ENCODE results near the gene SMYD3. TPM values are rescaled to one million over a fixed set of nuclear protein-coding genes. Genes with fewer than 3 reads are reported as not detected.

Gene SMYD3
- total RNA-seq, 1 donor from 2014 or later = 35.4 TPM

DNA sequence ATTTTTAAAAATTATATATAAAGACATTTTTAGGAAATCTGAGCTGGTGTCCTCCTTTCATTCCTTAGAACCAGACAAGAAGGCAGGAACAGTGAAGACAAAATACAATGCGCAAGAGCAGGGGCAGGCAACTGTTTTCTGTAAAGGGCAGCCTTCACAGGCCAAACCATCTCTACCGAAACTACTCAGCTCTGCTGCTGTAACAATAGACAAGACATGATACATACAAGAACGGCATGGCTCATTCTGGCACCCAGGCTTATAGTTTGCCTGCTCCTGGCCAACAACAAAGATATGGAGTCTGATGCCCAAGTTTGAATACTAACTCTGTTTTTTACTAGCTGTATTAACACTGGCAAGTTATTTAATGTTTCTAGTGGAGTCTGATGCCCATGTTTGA lies 232.0 kb downstream of the SMYD3 start:
- H3K27ac Mint-ChIP-seq (ENCODE audit: unreplicated experiment) = no peak overlapping the region
- H3K4me1 Mint-ChIP-seq (ENCODE audit: unreplicated experiment) = no peaks in the 10 kb centered on the region
- no peaks in the 10 kb centered on the region for H3K36me3 Mint-ChIP-seq (ENCODE audit: low read depth, unreplicated experiment)
- no peaks in the 10 kb centered on the region for H3K27me3 Mint-ChIP-seq (ENCODE audit: unreplicated experiment)
- no peaks in the 10 kb centered on the region for H3K9me3 Mint-ChIP-seq (ENCODE audit: unreplicated experiment)
- TF ChIP-seq, protein P1, sequence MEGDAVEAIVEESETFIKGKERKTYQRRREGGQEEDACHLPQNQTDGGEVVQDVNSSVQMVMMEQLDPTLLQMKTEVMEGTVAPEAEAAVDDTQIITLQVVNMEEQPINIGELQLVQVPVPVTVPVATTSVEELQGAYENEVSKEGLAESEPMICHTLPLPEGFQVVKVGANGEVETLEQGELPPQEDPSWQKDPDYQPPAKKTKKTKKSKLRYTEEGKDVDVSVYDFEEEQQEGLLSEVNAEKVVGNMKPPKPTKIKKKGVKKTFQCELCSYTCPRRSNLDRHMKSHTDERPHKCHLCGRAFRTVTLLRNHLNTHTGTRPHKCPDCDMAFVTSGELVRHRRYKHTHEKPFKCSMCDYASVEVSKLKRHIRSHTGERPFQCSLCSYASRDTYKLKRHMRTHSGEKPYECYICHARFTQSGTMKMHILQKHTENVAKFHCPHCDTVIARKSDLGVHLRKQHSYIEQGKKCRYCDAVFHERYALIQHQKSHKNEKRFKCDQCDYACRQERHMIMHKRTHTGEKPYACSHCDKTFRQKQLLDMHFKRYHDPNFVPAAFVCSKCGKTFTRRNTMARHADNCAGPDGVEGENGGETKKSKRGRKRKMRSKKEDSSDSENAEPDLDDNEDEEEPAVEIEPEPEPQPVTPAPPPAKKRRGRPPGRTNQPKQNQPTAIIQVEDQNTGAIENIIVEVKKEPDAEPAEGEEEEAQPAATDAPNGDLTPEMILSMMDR (IDR thresholded peaks at IDR 0.05; ENCODE audit: unreplicated experiment) = no peak
- DNase-seq (ENCODE audit: low spot score) = no peak
- no peak overlapping the region for H3K4me3 Mint-ChIP-seq (ENCODE audit: unreplicated experiment)

DNA sequence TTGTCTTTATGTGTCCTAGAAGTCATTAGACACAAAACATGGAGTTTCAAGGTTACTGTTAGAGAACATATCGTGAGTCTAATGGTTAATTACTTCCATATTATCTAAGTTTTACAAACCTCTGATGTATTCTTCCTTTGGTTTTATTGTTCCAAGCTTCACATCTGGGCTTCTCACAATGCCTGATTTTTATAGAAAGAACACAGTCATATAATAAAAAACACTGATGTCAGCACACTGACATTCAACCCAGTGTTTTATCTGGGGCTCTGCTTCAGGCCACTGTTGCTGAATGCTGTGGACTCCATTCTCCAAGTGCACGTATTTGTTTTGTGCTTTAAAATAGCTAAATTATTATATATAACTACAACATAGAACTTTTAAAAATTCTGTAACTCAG lies 232.9 kb downstream of the SMYD3 start:
- H3K9me3 Mint-ChIP-seq (ENCODE audit: unreplicated experiment) = no peaks in the 10 kb centered on the region
- DNase-seq (ENCODE audit: low spot score) = no peak
- TF ChIP-seq, protein P1 (IDR thresholded peaks at IDR 0.05; ENCODE audit: unreplicated experiment) = no peak
- no peak overlapping the region for H3K4me3 Mint-ChIP-seq (ENCODE audit: unreplicated experiment)
- no peaks in the 10 kb centered on the region for H3K27me3 Mint-ChIP-seq (ENCODE audit: unreplicated experiment)
- no peak overlapping the region for H3K27ac Mint-ChIP-seq (ENCODE audit: unreplicated experiment)
- no peaks in the 10 kb centered on the region for H3K36me3 Mint-ChIP-seq (ENCODE audit: low read depth, unreplicated experiment)
- no peaks in the 10 kb centered on the region for H3K4me1 Mint-ChIP-seq (ENCODE audit: unreplicated experiment)

DNA sequence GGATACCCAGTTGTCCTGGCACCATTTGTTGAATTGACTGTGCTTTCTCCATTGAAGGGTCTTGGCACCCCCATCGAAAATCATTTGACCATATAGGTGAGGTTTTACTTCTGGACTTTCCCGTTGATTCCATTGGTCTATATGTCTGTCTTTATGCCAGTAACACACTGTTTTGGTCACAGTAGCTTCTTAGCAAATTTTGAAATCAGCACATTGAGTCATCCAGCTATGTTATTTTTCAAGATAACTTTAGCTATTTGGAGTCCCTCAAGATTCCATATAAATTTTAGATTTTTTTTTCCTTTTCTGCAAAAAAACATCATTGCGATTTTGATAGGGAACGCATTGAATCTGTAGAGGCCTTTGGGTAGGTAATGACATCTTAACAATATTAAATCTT lies 235.6 kb downstream of the SMYD3 start:
- Mint-ChIP-seq H3K9me3 (ENCODE audit: unreplicated experiment) (no peaks in the 10 kb centered on the region), H3K36me3 (ENCODE audit: low read depth, unreplicated experiment) (no peaks in the 10 kb centered on the region), H3K27me3 (ENCODE audit: unreplicated experiment) (no peaks in the 10 kb centered on the region), H3K4me3 (ENCODE audit: unreplicated experiment) (no peak overlapping the region), H3K4me1 (ENCODE audit: unreplicated experiment) (no peaks in the 10 kb centered on the region), H3K27ac (ENCODE audit: unreplicated experiment) (no peak overlapping the region)
- DNase-seq (ENCODE audit: low spot score) = no peak
- TF ChIP-seq, protein P1 (IDR thresholded peaks at IDR 0.05; ENCODE audit: unreplicated experiment) = no peak

DNA sequence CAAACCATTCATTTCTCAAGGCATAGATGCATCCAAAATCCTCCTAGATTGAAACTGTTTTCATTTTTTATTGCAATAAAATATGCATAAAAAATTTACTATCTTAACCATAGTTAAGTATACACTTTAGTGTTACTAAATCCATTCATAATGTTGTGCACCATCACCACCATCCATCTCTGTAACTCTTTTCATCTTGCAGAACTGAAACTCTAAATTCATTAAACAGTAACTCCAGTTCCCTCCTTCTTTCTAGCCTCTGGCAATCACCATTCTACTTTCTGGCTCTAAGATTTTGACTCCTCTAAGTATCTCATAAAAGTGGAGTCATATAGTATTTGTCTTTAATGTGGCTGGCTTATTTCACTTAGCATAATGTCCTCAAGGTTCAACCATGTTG lies 236.8 kb downstream of the SMYD3 start:
- Mint-ChIP-seq H3K4me1 (ENCODE audit: unreplicated experiment) (no peaks in the 10 kb centered on the region), H3K27me3 (ENCODE audit: unreplicated experiment) (no peaks in the 10 kb centered on the region), H3K27ac (ENCODE audit: unreplicated experiment) (no peak overlapping the region), H3K4me3 (ENCODE audit: unreplicated experiment) (no peak overlapping the region), H3K36me3 (ENCODE audit: low read depth, unreplicated experiment) (no peaks in the 10 kb centered on the region), H3K9me3 (ENCODE audit: unreplicated experiment) (no peaks in the 10 kb centered on the region)
- no peak for DNase-seq (ENCODE audit: low spot score)
- TF ChIP-seq, protein P1 (IDR thresholded peaks at IDR 0.05; ENCODE audit: unreplicated experiment) = no peak

DNA sequence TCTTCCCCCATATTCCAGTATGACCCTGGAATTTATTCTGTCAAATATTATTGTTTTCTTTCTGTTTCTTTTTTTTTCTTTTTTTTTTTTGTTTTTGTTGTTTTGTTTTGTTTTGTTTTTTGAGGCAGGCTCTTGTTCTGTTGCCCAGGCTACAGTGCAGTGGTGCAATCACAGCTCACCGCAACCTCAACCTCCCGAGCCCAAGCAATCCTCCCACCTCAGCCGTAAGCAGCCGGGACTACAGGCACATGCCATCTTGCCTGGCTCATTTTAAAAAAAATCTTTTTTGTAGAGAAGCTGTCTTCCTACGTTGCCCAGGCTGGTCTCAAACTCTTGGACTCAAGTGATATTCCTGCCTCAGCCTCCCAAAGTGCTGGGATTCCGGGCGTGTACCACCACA lies 237.6 kb downstream of the SMYD3 start:
- no peaks in the 10 kb centered on the region for H3K36me3 Mint-ChIP-seq (ENCODE audit: low read depth, unreplicated experiment)
- no peak overlapping the region for H3K4me3 Mint-ChIP-seq (ENCODE audit: unreplicated experiment)

More for the DNA sequence above, 237.6 kb downstream of the SMYD3 start:
- no peaks in the 10 kb centered on the region for H3K27me3 Mint-ChIP-seq (ENCODE audit: unreplicated experiment)
- no peaks in the 10 kb centered on the region for H3K9me3 Mint-ChIP-seq (ENCODE audit: unreplicated experiment)
- TF ChIP-seq, protein P1 (IDR thresholded peaks at IDR 0.05; ENCODE audit: unreplicated experiment) = no peak
- H3K4me1 Mint-ChIP-seq (ENCODE audit: unreplicated experiment) = no peaks in the 10 kb centered on the region
- DNase-seq (ENCODE audit: low spot score) = no peak
- H3K27ac Mint-ChIP-seq (ENCODE audit: unreplicated experiment) = no peak overlapping the region

Data from endothelial cell (in vitro differentiated cells).